H1 (cell line): ENCODE measurements around the gene COLEC12. TPM values are rescaled to one million over a fixed set of nuclear protein-coding genes. Genes with fewer than 3 reads are reported as not detected.

ENCODE experiments used
- CTCF ChIA-PET: fragments of 300-600 bp; sonication (Branson Sonifier 250); formaldehyde crosslinking; loops from one replicate; lab custom pipeline; 2021; ENCODE audit not compliant: partially characterized antibody; lab: Charles Lee
- POLR2A ChIA-PET: fragments of 300-600 bp; sonication (Branson Sonifier 250); formaldehyde crosslinking; loops from one replicate; lab custom pipeline; 2021; ENCODE audit warnings: inconsistent platforms; ENCODE audit not compliant: partially characterized antibody; lab: Charles Lee
- DNase-seq, 2 experiments: peaks; one replicate each; pipeline versions ENCODE4 v3.0.0 to v3.0.0-alpha.2; 2010 to 2022; ENCODE audit warnings: low spot score in 2 of 2, low read depth in 1 of 2, mixed read lengths in 1 of 2
- FAIRE-seq: peaks from 2 replicates; lab custom pipeline; 2011; peaks lifted over from hg19 to GRCh38; lab: Jason Lieb, UNC
- H2AFZ ChIP-seq: 2 replicates; pipeline ENCODE4 v1.8.1; 2012; ENCODE audit warnings: low read length, inconsistent platforms
- H2AK5ac ChIP-seq: 2 replicates; pipeline ENCODE4 v1.6.1; 2013; ENCODE audit warnings: low read depth, low read length
- H2BK120ac ChIP-seq: replicated peaks from 2 replicates; pipeline ENCODE3; 2013; ENCODE audit warnings: low read depth, low read length, inconsistent platforms
- H2BK12ac ChIP-seq: 2 replicates; pipeline ENCODE4 v1.6.1; 2013; ENCODE audit warnings: low read depth, low read length
- H2BK15ac ChIP-seq: 2 replicates; pipeline ENCODE4 v1.6.1; 2013; ENCODE audit warnings: low read length
- H2BK20ac ChIP-seq: 2 replicates; pipeline ENCODE4 v1.6.1; 2013; ENCODE audit warnings: low read length
- H2BK5ac ChIP-seq: 2 replicates; pipeline ENCODE4 v1.6.1; 2013; ENCODE audit warnings: low read depth, low read length
- H3K14ac ChIP-seq: 2 replicates; pipeline ENCODE4 v1.6.1; 2013; ENCODE audit warnings: inconsistent platforms; ENCODE audit not compliant: insufficient read length
- H3K18ac ChIP-seq: 2 replicates; pipeline ENCODE4 v1.6.1; 2013; ENCODE audit warnings: low read length; ENCODE audit errors: extremely low read depth
- H3K23ac ChIP-seq: 2 replicates; pipeline ENCODE4 v1.6.1; 2013; ENCODE audit warnings: inconsistent platforms; ENCODE audit not compliant: insufficient read length
- H3K23me2 ChIP-seq: 2 replicates; pipeline ENCODE4 v1.6.1; 2013; ENCODE audit warnings: low read depth, low read length
- H3K27ac ChIP-seq: 2 replicates; pipeline ENCODE4 v1.6.1; 2011; ENCODE audit warnings: low read depth, low read length, inconsistent platforms
- H3K27me3 ChIP-seq, 4 experiments: replicated peaks in 1 of 4; 1 replicate in 1 of 4; 2 replicates in 3 of 4; pipeline versions ENCODE4 v1.6.1 to v1.8.1; 2011 to 2013; ENCODE audit warnings: low read length in 3 of 4, mild to moderate bottlenecking in 3 of 4, inconsistent platforms in 2 of 4, mixed read lengths in 2 of 4, moderate library complexity in 1 of 4; ENCODE audit not compliant: control insufficient read depth in 3 of 4, insufficient read depth in 3 of 4; ENCODE audit errors: extremely low read depth in 1 of 4
- H3K36me3 ChIP-seq, 4 experiments: 2 replicates each; pipeline versions ENCODE4 v1.6.1 to v1.8.1; 2011 to 2013; ENCODE audit warnings: mild to moderate bottlenecking in 4 of 4, low read length in 3 of 4, moderate library complexity in 2 of 4, control low read depth in 1 of 4, inconsistent platforms in 1 of 4; ENCODE audit not compliant: insufficient read depth in 4 of 4, control insufficient read depth in 2 of 4
- H3K4ac ChIP-seq: replicated peaks from 2 replicates; pipeline ENCODE3; 2013; ENCODE audit warnings: low read length, low read depth, mixed read lengths, inconsistent platforms; ENCODE audit not compliant: insufficient read length
- H3K4me1 ChIP-seq, 4 experiments: replicated peaks in 1 of 4; 1 replicate in 1 of 4; 2 replicates in 3 of 4; pipeline versions ENCODE4 v1.6.1 to v1.8.1; 2011 to 2013; ENCODE audit warnings: low read length in 3 of 4, inconsistent platforms in 2 of 4, mixed read lengths in 1 of 4; ENCODE audit not compliant: insufficient read depth in 4 of 4, control insufficient read depth in 3 of 4
- H3K4me2 ChIP-seq, 2 experiments: 2 replicates each; pipeline versions ENCODE4 v1.6.1 to v1.8.1; 2011 to 2013; ENCODE audit warnings: low read depth in 2 of 2, low read length in 2 of 2, control low read depth in 1 of 2, inconsistent platforms in 1 of 2, mild to moderate bottlenecking in 1 of 2; ENCODE audit not compliant: insufficient read depth in 1 of 2
- H3K4me3 ChIP-seq, 4 experiments: fragments of 200-600, 300-600 bp in 1 of 4; sonication (generic), shearing (Covaris generic), sonication (Bioruptor Twin) in 1 of 4; 2 replicates each; pipeline versions ENCODE4 v1.5.1 to v1.8.1; 2011 to 2016; ENCODE audit warnings: low read length in 4 of 4, low read depth in 3 of 4, control low read depth in 2 of 4, inconsistent platforms in 2 of 4, mild to moderate bottlenecking in 2 of 4, mixed read lengths in 1 of 4, moderate library complexity in 1 of 4; ENCODE audit not compliant: insufficient read depth in 2 of 4; ENCODE audit errors: extremely low read depth in 1 of 4
- H3K56ac ChIP-seq: replicated peaks from 2 replicates; pipeline ENCODE3; 2013; ENCODE audit warnings: low read depth, mild to moderate bottlenecking, mixed read lengths, low read length, inconsistent platforms; ENCODE audit not compliant: insufficient read length
- H3K79me1 ChIP-seq: 2 replicates; pipeline ENCODE4 v1.6.1; 2013; ENCODE audit warnings: low read depth, low read length, control low read depth
- H3K79me2 ChIP-seq, 2 experiments: 2 replicates each; pipeline versions ENCODE4 v1.6.1 to v1.8.1; 2012 to 2013; ENCODE audit warnings: low read length in 2 of 2, mild to moderate bottlenecking in 2 of 2, inconsistent platforms in 1 of 2; ENCODE audit not compliant: insufficient read depth in 2 of 2, control insufficient read depth in 1 of 2
- H3K9ac ChIP-seq, 4 experiments: replicated peaks in 1 of 4; 1 replicate in 1 of 4; 2 replicates in 3 of 4; pipeline versions ENCODE4 v1.6.1 to v1.8.1; 2011 to 2013; ENCODE audit warnings: low read depth in 3 of 4, low read length in 3 of 4, control low read depth in 2 of 4, mild to moderate bottlenecking in 2 of 4, moderate library complexity in 2 of 4, inconsistent platforms in 1 of 4; ENCODE audit errors: extremely low read depth in 1 of 4
- H3K9me3 ChIP-seq, 2 experiments: 2 replicates each; pipeline versions ENCODE4 v1.6.1 to v1.8.1; 2012 to 2013; ENCODE audit warnings: mild to moderate bottlenecking in 2 of 2, moderate library complexity in 2 of 2, control low read depth in 1 of 2, inconsistent platforms in 1 of 2, low read depth in 1 of 2, low read length in 1 of 2, mixed read lengths in 1 of 2; ENCODE audit not compliant: insufficient read depth in 2 of 2
- H4K20me1 ChIP-seq, 2 experiments: replicated peaks in 1 of 2; 2 replicates each; pipeline versions ENCODE3 to v1.8.1; 2011 to 2013; ENCODE audit warnings: inconsistent platforms in 2 of 2, low read length in 2 of 2, mild to moderate bottlenecking in 1 of 2; ENCODE audit not compliant: insufficient read depth in 2 of 2, control insufficient read depth in 1 of 2
- H4K5ac ChIP-seq: 2 replicates; pipeline ENCODE4 v1.6.1; 2013; ENCODE audit warnings: low read length, low read depth, mixed read lengths, inconsistent platforms; ENCODE audit not compliant: insufficient read length
- H4K8ac ChIP-seq: 2 replicates; pipeline ENCODE4 v1.8.0; 2013; ENCODE audit warnings: mild to moderate bottlenecking, moderate library complexity, low read length, inconsistent platforms; ENCODE audit not compliant: insufficient read depth; ENCODE audit errors: extremely low read depth
- H4K91ac ChIP-seq: replicated peaks from 2 replicates; pipeline ENCODE3; 2013; ENCODE audit warnings: low read length, mixed read lengths, inconsistent platforms; ENCODE audit not compliant: insufficient read length
- EGR1 ChIP-seq: IDR thresholded peaks from 2 replicates; pipeline ENCODE4 v1.6.1; 2011; ENCODE audit warnings: low read depth, low read length, borderline replicate concordance
- EP300 ChIP-seq, 2 experiments: IDR thresholded peaks; 1 replicate in 1 of 2; 2 replicates in 1 of 2; pipeline ENCODE4 v1.6.1; 2011 to 2012; ENCODE audit warnings: low read depth in 2 of 2, low read length in 2 of 2, mild to moderate bottlenecking in 2 of 2, borderline replicate concordance in 1 of 2, inconsistent platforms in 1 of 2, moderate library complexity in 1 of 2
- JUND ChIP-seq: IDR thresholded peaks from 2 replicates; pipeline ENCODE4 v1.6.1; 2011; ENCODE audit warnings: mild to moderate bottlenecking, improper control_type of control experiment, low read length
- KDM1A ChIP-seq: fragments of 200-600, 300-600 bp; sonication (generic); IDR thresholded peaks from 2 replicates; pipeline ENCODE4 v1.7.1; 2016; ENCODE audit warnings: mild to moderate bottlenecking, low read length, borderline replicate concordance
- MAFK ChIP-seq: IDR thresholded peaks from 2 replicates; pipeline ENCODE4 v1.6.1; 2012; ENCODE audit warnings: low read depth, mild to moderate bottlenecking, improper control_type of control experiment, low read length
- POLR2A ChIP-seq, 2 experiments: IDR thresholded peaks; 1 replicate in 1 of 2; 2 replicates in 1 of 2; pipeline ENCODE4 v1.6.1; 2011; ENCODE audit warnings: low read depth in 2 of 2, low read length in 2 of 2, mild to moderate bottlenecking in 2 of 2; ENCODE audit errors: control extremely low read depth in 1 of 2
- RXRA ChIP-seq: IDR thresholded peaks from 2 replicates; pipeline ENCODE4 v1.6.1; 2011; ENCODE audit warnings: low read depth, mild to moderate bottlenecking, low read length, moderate library complexity; ENCODE audit not compliant: insufficient read depth
- SIN3A ChIP-seq, 2 experiments: IDR thresholded peaks in 1 of 2; conservative IDR thresholded peaks in 1 of 2; 2 replicates each; pipeline ENCODE4 v1.6.1; 2011 to 2012; ENCODE audit warnings: low read length in 2 of 2, improper control_type of control experiment in 1 of 2, low read depth in 1 of 2, mild to moderate bottlenecking in 1 of 2
- SIRT6 ChIP-seq: IDR thresholded peaks from one replicate; pipeline ENCODE4 v1.7.1; 2012; ENCODE audit warnings: low read length, inconsistent platforms
- SP4 ChIP-seq: IDR thresholded peaks from 2 replicates; pipeline ENCODE4 v1.6.1; 2012; ENCODE audit warnings: low read length, inconsistent platforms
- SUZ12 ChIP-seq: fragments of 200-600 bp; sonication (generic); IDR thresholded peaks from 2 replicates; pipeline ENCODE4 v1.6.1; 2012; ENCODE audit warnings: mild to moderate bottlenecking, inconsistent platforms, low read length, moderate library complexity, mixed read lengths
- TAF1 ChIP-seq: IDR thresholded peaks from 2 replicates; pipeline ENCODE4 v1.6.1; 2011; ENCODE audit warnings: mild to moderate bottlenecking, low read depth, low read length
- WGBS, 2 experiments: shearing (Covaris generic) in 1 of 2; methylation state at CpG; one replicate each; pipeline versions ENCODE4 v1.1.6 to v1.1.7; 2013 to 2015; ENCODE audit warnings: low lambda C conversion rate in 2 of 2, mixed read lengths in 2 of 2, inconsistent platforms in 1 of 2, low coverage in 1 of 2, missing lambda C conversion rate in 1 of 2; ENCODE audit not compliant: insufficient replicate concordance in 2 of 2, insufficient coverage in 1 of 2, insufficient read length in 1 of 2; ENCODE audit errors: extremely low coverage in 1 of 2, missing lambda C conversion rate in 1 of 2; 5-methylcytosine and 5-hydroxymethylcytosine counted together
- polyA plus RNA-seq, 7 experiments: library from polyadenylated mRNA; depleted of rRNA in 3 of 7; stranded (reverse) in 5 of 7; unstranded in 2 of 7; fragments of >200 nt in 5 of 7; fragments of 200-250 nt in 2 of 7; gene quantifications; 1 replicate in 5 of 7; 2 replicates in 1 of 7; 4 replicates in 1 of 7; pipeline versions ENCODE4 v1.2.1 to v1.2.3, GENCODE V29; 2011 to 2013; ENCODE audit warnings: missing spikeins in 2 of 7, mixed read lengths in 2 of 7
- total RNA-seq: library from RNA; stranded (reverse); fragmentation: NEBNext Ultra II Directional; extraction: Animal tissue kit (Norgen Biotek cat#: 25700); gene quantifications from 2 replicates; pipeline ENCODE4 v1.2.1, GENCODE V29; 2021
- TF ChIP-seq, protein P1 (sequence below): IDR thresholded peaks from 2 replicates; pipeline ENCODE4 v1.6.1; 2011; ENCODE audit warnings: low read depth, mild to moderate bottlenecking, low read length; ENCODE audit not compliant: insufficient read depth
- TF ChIP-seq, protein P2 (sequence below): IDR thresholded peaks from 2 replicates; pipeline ENCODE4 v1.6.1; 2012; ENCODE audit warnings: inconsistent platforms

COLEC12 gene
- total and polyA plus RNA-seq, 2 of the 8 experiments (the other 6 are each of a cell fraction or from before 2014, with no cell fraction given) = 0.44 to 2.3 TPM

DNA sequence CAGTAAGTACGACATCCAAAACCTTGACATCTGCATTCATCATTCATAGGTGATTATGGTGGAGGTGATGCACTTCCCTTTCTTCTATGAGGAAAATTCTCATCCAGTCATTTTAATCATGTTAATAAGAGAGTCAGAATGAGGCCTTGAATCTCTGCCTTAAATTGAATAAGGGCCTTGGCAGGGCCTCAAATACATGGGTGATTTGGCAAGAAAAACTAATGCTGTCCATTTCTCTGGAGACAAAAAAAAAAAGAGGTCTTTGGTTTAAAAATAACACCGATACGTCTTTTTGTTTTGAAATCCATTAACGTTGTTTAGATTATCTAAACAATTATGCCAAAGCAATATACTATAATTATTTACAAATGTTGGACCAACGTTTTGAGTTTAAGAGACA is 8.1 kb downstream of the COLEC12 start:
- Histone ChIP-seq H3K79me1 (no peaks in the 10 kb centered on the region), H3K27ac (no peak overlapping the region), H2BK5ac (no peak overlapping the region), H3K9me3 (no peaks in the 10 kb centered on the region; a peak in 1 of 4 replicates), H3K4me1 (peaks cover 0 to 6% (median 0%) of the 10 kb centered on the region in 4 experiments; a peak in 1 of 7 replicates), H4K8ac (no peak overlapping the region), H3K18ac (no peak overlapping the region), H3K79me2 (no peaks in the 10 kb centered on the region), H3K56ac (no peak overlapping the region), H3K4me3 (no peak overlapping the region), H4K5ac (no peak overlapping the region), H2BK120ac (no peak overlapping the region), H3K4ac (no peak overlapping the region), H2BK12ac (no peak overlapping the region), H3K14ac (no peak overlapping the region), H2AFZ (no peak overlapping the region), H2BK15ac (no peak overlapping the region), H3K23ac (no peak overlapping the region), H3K9ac (no peak overlapping the region), H2AK5ac (no peak overlapping the region), H4K91ac (no peak overlapping the region), H2BK20ac (no peak overlapping the region), H3K27me3 (no peaks in the 10 kb centered on the region; a peak in 1 of 7 replicates), H3K23me2 (no peaks in the 10 kb centered on the region), H3K36me3 (no peaks in the 10 kb centered on the region), H3K4me2 (no peak overlapping the region), H4K20me1 (no peaks in the 10 kb centered on the region)
- ChIA-PET POLR2A (no interaction called here), CTCF (no interaction called here)
- WGBS, 2 experiments = 83% methylated on average over 5 of the region's 5 CpGs; no CpG with 5 or more reads in 1 of the 2 experiments
- FAIRE-seq = no peak
- DNase-seq = no peak
- TF ChIP-seq RXRA (no peak), KDM1A (no peak), EP300 (IDR thresholded peaks at IDR 0.05; ENCODE audit: borderline replicate concordance in 1 of 2, low read depth in 2 of 2, low read length in 2 of 2) (no peak), TAF1 (no peak), SIRT6 (no peak), MAFK (no peak), JUND (no peak), POLR2A (IDR thresholded peaks at IDR 0.05; ENCODE audit: control extremely low read depth in 1 of 2, low read depth in 2 of 2, low read length in 2 of 2) (no peak), EGR1 (no peak), SP4 (no peak), SIN3A (conservative IDR thresholded peaks at IDR 0.05 in 1 of 2, IDR thresholded peaks at IDR 0.05 in 1 of 2; ENCODE audit: low read depth in 1 of 2, low read length in 2 of 2) (no peak), SUZ12 (no peak)
- TF ChIP-seq, protein P1, sequence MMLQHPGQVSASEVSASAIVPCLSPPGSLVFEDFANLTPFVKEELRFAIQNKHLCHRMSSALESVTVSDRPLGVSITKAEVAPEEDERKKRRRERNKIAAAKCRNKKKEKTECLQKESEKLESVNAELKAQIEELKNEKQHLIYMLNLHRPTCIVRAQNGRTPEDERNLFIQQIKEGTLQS = no peak
- TF ChIP-seq, protein P2, sequence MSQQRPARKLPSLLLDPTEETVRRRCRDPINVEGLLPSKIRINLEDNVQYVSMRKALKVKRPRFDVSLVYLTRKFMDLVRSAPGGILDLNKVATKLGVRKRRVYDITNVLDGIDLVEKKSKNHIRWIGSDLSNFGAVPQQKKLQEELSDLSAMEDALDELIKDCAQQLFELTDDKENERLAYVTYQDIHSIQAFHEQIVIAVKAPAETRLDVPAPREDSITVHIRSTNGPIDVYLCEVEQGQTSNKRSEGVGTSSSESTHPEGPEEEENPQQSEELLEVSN = no peak
